ENCODE results near the gene GHRH.

The GHRH gene, protein sequence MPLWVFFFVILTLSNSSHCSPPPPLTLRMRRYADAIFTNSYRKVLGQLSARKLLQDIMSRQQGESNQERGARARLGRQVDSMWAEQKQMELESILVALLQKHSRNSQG

GRCh38 chr20:37261714-37262113 lies at the start of gene GHRH:
TSS of gene GHRH (minus strand) at chr20:37261814. CDS start at chr20:37256889, 4,925 bp downstream.
- FAIRE-seq = no peak

GRCh38 chr20:37310951-37311350 lies 49.3 kb upstream of the GHRH start:
- FAIRE-seq = no peak

DNA sequence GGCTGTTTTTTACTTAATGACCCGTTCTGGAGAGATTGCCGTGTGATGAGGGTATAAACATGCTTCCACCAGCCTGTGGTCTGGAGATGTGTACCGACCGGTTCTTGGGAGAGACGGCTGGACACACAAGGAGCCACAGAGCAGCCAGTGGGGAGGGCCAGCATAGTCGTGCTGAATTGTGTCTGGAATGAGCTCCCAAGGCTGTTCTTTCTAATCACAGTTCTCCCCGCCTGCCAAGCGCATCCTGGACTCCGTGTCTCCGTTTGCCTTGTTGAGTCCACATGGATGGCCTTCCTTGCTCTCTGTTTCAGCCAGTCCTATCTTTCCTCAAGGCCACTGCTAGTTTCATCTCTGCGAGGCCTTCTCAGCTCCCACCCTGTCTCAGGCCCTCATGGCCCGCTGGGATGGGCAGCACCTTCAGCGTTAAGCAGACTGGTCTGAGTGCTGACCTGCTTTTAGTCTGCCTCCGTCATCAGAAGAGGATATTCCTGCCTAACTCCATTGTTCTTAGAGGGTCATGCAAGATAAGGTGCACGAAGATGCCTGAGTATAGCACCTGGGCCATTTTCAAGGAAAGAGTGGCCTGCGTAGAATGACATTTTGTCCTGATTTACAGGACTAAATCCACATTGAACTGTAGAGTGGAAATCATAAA lies 48.4 kb upstream of the GHRH start:
- no peak for FAIRE-seq

GRCh38 chr20:37309290-37309689 lies 47.7 kb upstream of the GHRH start:
- FAIRE-seq = no peak

DNA sequence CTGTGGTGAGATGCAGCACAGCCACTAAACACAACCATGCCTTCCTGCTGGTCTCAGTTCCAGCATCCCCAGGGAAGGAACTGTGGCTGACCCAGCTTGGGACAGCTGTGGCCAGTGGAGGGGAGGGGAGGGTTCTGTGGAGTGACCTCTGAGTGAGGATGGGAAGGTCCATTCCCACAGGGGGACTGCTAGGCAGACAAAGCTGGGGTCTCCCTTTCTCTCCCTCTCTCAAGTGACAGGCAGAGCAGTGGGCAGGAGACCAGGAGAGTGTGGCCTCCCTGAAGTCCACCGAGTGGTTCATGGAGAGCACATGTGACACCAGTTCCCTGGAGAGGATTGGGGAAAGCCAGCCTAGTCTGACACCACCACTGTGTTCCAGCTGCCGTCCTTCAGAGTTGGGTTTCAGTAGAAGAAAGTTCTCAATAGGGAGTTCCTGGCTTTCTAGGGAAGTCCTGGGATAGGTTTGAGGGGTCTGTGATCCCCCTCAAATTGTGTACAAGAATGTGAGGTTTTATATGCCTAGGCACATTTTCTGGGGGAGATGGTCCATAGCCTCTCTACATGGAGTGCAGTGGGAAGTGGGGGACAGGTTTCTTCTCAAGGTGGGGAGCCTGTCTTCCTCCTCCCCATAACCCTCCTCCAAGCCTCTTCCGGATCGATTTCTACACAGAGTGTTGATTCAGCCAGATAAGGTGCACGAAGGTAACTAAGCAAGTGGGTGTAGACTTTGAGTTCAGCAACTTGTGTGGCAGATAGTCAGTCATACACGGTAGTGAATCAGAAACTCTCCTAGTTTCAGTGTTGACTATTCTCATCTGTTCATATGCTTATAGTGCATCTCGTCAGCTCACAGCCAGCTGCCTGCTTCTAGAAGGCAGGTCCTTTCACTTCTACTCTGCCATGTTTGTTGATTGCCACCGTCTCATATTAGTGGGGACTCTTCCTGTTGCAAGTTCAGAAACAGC lies 46.8 kb upstream of the GHRH start:
- FAIRE-seq = no peak

- no peak for FAIRE-seq
Observed at GRCh38 chr20:37305839-37306238, 44.2 kb upstream of the GHRH start.

DNA sequence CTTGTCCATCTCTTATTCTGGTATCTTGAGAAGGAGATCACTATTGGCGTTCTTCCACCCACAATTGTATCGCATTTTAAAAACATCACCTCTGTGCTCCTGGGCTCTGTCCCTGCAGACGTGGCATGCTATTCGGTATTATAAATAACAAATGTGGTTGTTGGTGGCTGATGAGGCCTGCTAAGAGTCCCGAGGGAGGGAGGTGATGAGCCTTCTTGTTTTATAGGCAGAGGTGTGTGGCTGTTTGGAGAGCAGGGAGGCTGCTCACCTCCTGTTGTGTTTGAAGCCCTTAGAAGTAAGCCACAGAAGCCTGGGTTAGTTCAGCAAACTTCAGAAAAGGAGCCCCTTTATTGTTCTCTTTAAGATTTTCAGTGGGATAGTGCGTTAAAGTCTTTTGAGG lies 43.5 kb upstream of the GHRH start:
- FAIRE-seq = no peak

DNA sequence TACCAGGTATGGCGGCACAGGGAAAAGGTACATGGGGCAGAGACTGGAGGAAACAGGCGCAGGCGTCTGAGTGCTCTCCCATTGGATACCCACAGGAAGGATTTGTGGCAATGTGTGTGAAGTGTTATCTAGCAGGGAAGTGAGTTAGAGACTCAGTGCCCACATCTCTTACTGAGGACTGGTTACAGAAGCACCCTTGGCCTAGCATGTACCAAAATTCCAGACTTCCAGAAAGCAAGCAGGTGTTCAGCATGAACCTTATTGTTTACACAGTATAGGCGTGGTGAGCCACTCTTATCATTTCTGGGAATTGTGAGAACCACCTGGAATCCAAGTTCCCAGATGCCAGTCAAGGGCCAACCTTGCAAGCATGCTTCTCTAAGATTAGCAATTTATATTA lies 42.0 kb upstream of the GHRH start:
- no peak for FAIRE-seq

- no peak for FAIRE-seq
Observed at GRCh38 chr20:37302981-37303380, 41.4 kb upstream of the GHRH start.

GRCh38 chr20:37301558-37301957 lies 39.9 kb upstream of the GHRH start:
- FAIRE-seq = no peak

DNA sequence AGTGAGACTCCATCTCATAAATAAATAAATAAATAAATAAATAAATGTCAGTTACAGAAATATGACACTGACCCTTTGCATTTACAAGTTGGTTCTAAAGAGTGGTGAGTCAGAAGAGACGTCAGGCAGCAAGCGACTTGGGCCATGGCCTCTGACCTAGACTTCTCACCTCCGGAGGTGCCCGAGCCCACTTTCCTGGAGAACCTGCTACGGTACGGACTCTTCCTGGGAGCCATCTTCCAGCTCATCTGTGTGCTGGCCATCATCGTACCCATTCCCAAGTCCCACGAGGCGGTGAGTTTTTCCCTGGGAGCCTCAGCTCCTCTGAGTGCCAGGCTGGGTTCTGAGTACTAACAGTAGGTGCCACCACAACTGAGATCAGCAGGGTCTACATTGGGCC lies 39.5 kb upstream of the GHRH start:
- no peak for FAIRE-seq

DNA sequence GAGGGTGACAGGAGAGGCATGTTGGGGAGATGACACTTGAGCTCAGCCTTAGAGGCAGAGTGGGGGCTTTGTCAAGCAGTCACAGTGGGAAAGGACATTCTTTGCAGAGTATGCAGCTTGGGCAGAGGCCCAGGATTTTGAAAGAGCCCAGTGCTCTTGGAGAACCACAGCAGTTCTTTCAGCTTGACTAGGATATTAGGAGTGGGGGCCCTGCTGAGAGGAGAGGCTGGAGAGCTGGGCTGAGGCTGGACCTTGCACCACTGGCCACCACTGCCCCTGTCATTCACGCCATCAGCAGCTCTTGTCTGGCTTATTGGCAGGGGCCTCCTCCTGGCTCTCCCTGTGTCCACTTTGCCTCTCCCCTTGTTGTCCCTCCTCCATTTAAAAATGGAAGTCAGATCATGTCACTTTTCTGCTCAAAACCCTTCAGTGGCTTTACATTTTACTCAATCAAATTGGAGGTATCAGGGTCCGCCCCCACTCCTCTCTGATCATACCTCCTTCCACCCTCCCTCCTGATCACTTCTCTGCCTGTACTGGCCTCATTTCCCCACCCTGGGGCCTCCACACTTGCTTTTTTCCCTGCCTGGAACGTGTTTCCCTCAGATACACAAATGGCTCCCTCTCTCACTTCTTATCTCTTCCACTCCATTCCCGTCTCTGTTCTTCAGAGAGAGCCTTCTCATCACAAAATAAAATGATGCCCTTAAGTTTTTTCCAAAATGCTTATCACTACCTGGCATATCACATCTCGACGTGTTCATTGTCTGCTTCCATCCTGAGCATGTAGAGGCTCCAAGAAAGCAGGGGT lies 38.3 kb upstream of the GHRH start:
- no peak for FAIRE-seq

DNA sequence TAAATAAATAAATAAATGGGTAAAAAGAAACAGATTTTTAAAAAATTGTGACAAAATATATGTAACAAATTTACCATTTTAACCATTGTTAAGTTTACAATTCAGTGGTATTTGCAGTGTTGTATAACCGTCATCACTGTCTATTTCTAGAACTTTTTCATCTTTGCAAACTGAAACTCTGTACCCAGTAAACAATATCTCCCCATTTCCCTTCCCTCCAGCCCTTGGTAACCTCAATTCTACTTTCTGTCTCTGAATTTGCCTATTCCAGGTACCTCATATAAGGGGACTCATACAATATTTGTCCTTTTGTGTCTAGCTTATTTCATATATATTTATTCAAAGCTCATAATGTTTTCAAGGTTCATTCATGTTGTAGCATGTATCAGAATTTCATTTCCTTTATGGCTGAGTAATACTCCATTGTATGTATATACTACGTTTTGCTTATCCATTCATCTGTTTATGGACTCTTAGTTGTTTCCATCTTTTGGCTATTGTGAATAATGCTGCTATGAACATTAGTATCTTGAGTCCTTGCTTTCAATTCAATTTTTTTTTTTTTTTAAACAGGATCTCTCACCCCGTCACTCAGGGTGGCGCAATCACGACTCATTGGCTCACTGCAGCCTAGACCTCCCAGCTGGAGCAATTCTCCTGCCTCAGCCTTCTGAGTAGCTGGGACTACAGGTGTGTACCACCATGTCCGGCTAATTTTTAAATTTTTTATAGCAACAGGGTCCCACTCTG lies 36.8 kb upstream of the GHRH start:
- no peak for FAIRE-seq

- no peak for FAIRE-seq
Observed at GRCh38 chr20:37297066-37297736, 35.6 kb upstream of the GHRH start.

GRCh38 chr20:37296371-37296770 lies 34.8 kb upstream of the GHRH start:
- FAIRE-seq = no peak

DNA sequence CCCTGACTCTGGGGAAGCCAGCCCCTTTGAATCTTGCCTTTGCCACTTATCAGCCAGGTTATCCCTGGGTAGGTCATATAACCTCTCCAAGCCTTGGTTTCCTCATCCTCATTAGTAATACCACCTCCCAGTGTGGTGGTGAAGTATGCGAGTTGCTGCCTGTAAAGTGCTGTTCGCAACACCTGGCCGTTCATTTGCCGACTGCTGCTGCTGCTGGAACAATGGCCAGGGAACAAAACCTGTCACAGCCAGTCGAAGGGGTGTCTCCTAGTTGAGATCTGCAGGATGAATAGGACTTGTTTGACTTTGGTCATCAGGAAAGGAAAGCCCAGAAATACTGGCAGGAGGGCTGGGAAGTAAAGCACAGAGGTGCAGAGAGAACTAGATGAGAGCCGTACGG lies 34.0 kb upstream of the GHRH start:
- FAIRE-seq = no peak

DNA sequence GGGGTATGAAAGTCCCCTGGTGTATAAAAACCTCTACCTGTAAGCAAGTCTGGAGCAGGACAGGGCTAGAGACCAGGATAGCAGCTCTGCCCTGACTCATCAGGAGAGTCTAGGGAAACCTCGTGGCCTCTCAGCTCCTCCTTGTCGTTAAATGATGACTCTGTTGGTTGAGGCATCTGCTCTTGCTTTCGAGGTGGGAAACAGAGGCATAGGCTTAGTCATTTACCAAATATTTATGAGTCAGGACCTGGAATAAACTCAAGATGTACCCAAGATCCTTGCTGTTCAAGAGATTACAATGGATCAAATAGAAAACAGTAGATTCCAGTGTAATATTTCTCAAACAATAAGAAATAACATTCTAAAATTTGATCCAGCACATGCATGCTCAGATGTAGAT lies 33.4 kb upstream of the GHRH start:
- FAIRE-seq = no peak

GRCh38 chr20:37294262-37294981 lies 32.8 kb upstream of the GHRH start:
- no peak for FAIRE-seq

- no peak for FAIRE-seq
Observed at GRCh38 chr20:37293301-37293943, 31.8 kb upstream of the GHRH start.

DNA sequence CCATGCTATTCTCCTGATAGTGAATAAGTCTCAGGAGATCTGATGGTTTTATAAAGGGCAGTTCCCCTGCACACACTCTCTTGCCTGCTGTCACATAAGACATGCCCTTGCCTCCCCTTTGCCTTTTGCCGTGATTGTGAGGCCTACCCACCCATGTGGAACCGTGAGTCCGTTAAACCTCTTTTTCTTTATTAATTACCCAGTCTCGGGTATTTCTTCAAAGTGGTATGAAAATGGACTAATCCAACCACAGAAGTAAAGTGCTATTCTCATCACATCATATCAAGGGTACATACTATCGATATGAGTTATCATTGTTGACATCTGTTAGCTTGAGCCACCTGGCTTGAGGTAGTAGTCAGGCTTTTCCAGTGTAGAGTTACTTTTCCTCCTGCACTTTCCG lies 30.1 kb upstream of the GHRH start:
- FAIRE-seq = no peak
